HG02970 (cell line): Measurements from ENCODE around the gene MYL7.
"Not testable (repeated sequence)": the region's sequence is repeated elsewhere in the genome, so short reads cannot be mapped to it uniquely, and the experiment has no call there.

Experiments
- ATAC-seq: cut with Tn5 transposase; IDR thresholded peaks from one replicate; pipeline ENCODE4 v1.9.1; 2021; ENCODE audit warnings: mild to moderate bottlenecking, moderate library complexity, moderate number of reproducible peaks; ENCODE audit not compliant: unreplicated experiment, low FRiP score

Gene MYL7

GRCh38 chr7:44141221-44141850, at the start of gene MYL7:
TSS of gene MYL7 (minus strand) at chr7:44141332. CDS start at chr7:44141305, 27 bp downstream.
- no peak for ATAC-seq

DNA sequence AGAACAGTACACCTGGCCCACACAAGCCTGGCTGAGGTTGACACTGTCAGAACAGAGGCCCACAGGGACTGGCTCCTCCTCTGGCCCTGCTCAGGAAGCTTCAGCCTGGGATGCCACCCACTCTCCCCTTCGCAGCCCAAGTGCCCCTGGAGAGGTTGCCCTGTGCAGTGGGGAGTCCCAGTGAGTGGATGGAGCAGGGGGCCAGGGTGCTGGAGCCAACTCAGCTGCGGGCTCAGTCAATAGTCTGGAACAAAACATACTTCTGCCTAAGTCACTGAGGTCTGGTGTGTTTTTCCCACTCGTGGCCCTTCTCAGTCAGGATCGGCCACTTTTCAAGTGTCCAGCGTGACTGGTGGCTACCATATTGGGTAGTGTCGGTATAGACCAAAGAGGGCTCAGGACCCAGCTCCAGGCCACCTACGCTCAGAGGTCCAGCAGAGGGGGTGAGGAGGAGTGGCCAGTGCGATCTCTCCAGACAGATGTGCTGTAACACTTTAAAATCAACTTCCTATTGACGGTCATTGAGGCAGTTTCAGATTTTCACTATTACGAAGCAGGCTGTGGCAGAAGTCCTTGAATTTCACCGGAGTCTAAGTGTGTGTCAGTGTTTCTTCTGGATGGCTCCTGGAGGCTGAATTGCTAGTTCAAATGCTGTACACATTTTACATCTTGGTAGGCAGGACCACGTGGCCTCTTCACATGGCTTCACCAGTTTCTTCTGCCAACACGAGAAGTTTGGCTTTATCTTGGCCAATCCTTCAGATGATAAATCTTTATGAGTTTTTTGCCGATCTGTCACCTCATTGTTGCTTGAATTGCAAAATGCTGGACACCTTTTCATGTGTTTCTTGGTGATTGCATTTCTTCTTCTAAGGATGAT, 49.1 kb upstream of the MYL7 start:
- ATAC-seq = no peak

DNA sequence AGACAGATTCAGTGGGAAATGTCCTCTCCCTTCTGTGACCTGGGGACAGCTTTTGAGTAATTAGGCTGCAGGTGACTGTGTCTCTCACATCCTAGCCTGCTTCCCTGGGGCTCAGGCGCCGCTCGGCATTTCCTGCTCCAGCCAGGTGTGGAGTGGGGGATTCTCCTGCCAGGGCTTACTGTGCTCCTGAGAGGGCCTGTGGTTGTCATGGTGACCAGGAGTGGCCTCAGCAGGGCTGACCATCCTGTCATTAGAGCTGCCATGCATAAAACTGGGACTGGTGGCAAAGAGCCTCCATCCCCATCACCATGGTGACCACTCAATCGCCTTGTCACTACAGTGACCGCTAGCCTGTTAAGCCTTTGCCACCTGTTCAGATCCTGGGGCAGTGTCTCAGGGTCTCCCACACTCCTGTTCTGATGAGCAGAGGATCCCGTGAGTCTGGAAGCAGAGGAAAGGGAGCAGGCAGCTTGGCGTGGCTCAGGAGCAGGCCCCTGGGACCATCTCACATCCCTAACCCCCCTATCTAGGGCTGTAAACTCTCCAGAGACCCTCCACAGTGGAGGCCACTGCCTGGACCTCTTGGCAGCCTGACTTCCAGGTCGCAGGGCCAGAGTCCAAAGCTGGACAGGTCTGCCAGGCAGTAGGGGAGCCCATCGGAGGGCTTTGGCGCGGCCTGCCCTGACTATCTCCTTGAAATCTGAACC, 48.3 kb upstream of the MYL7 start, which contains the start of gene GCK:
TSS of gene GCK (minus strand) at position 154 of the 707 bp plus-strand sequence. CDS start 486 bp downstream, outside the sequence.
- ATAC-seq = no peak

DNA sequence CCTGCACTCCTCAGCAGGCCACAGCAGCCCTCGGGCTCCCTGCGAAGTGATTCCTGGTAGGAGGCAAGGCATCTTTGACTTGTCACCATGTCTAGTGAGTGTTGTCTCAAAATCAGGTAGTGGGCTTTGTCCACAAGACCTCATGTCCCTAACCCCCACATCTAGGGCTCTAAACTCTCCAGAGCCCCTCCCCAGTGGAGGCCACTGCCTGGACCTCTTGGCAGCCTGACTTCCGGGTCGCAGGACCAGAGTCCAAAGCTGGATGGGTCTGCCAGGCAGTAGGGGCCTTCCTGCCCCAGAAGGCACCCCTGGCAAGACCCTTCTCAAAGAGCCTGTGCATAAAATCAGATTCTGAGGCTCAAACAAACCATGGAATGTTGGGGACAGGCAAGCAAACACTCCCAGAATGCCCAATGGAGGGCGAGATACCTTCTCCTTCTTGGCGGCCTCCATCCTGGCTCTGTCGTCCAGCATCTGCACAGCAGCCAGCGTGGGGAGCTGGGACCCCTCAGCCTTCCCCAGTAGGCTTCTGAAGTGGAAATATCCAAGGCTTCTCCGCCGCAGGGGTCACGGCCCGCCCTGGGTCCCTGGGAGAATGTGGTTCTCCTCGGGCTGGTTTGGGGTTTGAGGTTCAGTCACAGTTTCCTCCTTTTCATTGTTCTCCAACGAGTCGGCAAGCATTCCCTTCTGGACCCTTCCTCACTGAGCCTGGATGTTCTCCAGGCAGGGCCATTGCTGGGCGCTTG, 47.5 kb upstream of the MYL7 start:
- no peak for ATAC-seq

- no peak for ATAC-seq
Observed at GRCh38 chr7:44187636-44188416, 46.7 kb upstream of the MYL7 start.

- no peak for ATAC-seq
Observed at GRCh38 chr7:44186736-44187135, 45.6 kb upstream of the MYL7 start.

- no peak for ATAC-seq
Observed at GRCh38 chr7:44185729-44186128, 44.6 kb upstream of the MYL7 start.

DNA sequence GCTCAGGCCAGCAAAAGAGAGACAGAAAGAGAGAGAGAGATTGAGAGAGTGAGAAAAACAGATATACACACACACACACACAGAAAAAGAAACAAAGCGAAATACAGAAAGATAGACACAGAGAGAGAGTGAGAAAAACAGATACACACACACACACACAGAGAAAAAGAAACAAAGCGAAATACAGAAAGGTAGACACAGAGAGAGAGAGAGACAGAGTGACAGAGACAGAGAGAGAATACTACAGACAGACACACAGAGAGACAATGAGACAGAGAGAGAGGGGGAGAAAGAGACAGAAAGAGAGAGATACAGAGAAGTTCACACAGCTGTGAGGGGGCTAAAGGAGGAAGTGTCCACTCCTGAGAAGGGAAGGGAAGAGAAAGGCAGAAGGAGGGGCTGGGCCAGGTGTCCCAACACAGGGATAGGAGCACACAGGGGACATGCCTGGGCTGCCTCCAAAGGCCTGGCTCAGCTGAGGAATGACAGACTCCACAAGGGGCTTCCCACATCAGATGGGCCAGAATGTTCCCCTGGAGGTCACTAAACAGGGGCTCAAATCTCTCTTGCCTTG, 43.8 kb upstream of the MYL7 start:
- ATAC-seq = no peak

GRCh38 chr7:44184206-44184872, 43.2 kb upstream of the MYL7 start:
- no peak for ATAC-seq

DNA sequence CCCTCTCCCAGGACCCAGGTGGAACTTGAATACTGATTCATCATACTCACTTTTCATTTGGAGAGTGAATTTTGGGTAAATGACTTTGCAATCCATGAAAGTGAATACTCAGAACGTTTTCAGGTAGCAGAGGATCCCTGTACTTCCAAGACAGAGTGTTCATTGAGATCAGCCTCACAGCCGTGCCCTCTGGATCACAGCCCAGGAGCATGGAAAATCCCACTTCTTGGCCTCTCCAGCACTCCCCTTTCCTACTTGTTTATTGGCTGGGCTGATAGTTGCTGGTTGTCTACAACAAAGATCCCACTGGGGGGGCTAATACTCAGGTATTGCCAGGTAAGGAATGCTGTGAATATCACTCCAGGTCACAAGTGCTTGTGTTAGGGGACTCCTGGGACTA, 42.3 kb upstream of the MYL7 start:
- ATAC-seq = no peak

DNA sequence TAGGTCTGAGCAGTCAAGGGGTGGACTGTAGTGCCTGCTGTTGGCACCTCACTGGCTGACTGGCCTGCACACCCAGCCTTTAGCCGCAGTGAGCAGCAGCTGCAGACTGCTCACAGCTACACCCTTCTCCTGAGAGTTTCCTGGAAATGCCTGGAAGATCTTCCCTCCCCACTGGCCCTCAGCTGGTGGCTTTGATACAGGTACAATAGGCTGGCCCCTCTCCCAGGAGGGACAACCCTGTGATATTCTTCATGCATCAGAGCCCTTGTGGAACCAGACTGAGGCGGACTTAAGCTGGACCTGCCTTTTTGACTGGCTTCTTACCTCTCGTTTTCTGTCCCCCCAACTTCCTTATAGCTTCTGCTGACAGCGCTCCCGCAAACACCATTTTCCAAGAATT, 41.7 kb upstream of the MYL7 start:
- ATAC-seq = no peak

DNA sequence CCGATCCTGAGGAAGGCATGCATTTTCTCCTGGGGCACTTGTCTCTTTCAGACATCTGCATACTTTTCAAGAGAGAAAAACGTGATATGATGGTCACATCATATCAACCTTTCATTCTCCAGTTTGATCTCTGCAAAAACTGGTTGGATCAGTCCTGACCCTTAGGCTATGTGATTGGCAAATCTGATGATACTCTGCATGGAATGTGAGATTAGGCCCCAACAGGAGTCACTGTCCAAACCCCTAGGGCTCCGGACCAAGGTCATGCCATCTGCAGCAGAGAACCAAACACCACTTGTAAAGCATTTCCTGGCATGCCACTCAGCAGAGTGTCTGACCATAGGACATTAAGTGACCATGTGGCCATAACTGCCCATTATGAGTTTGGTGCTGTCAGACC, 39.5 kb upstream of the MYL7 start:
- no peak for ATAC-seq

DNA sequence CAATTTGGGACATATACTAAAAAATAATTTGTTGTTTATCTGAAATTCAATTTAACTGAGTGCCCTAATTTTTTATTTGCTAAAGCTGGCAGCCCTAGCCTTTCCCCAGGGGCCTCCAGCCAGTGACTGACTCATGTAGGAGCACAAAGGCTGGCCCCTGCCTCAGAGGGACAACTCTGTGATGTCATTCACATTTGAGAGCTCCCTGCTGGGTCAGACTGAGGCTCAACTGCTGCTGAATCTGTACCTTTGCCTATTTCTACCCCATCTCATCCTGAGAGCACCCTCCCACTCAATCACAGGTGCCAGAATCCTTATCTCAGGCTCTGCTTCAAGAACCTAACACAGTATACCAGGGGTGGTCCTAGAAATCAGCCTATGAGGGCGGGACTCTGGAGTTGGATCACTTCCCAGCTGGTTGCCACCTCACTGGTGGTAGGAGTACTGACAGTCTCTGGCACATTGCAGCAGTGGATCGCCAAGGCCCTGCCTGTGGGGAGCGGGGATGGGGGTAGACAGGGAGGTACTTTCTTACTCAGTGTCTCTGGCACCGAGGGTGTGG, 36.5 kb upstream of the MYL7 start:
- no peak for ATAC-seq

- ATAC-seq = no peak
Observed at GRCh38 chr7:44176486-44176885, 35.4 kb upstream of the MYL7 start.

GRCh38 chr7:44175730-44176129, 34.6 kb upstream of the MYL7 start:
- ATAC-seq = no peak

DNA sequence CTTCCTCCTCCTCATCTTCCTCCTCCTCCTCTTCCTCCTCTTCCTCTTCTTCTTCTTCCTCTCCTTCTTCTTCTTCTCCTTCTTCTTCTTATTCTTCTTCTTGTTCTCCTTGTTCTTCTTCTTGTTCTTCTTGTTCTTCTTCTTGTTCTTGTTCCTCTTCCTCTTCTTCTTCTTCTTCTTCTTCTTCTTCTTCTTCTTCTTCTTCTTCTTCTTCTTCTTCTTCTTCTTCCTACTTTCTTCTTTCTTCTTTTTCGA, 33.5 kb upstream of the MYL7 start:
- not testable (repeated sequence) for ATAC-seq

GRCh38 chr7:44173911-44174693, 33.0 kb upstream of the MYL7 start:
- ATAC-seq = no peak

- ATAC-seq = no peak
Observed at GRCh38 chr7:44172803-44173424, 31.8 kb upstream of the MYL7 start.
